Measurements from ENCODE around the gene DLEC1. TPM values are rescaled to one million over a fixed set of nuclear protein-coding genes. Genes with fewer than 3 reads are reported as not detected.

The DLEC1 gene
- total RNA-seq, 1 donor from 2014 or later, result 0.42 TPM

DNA sequence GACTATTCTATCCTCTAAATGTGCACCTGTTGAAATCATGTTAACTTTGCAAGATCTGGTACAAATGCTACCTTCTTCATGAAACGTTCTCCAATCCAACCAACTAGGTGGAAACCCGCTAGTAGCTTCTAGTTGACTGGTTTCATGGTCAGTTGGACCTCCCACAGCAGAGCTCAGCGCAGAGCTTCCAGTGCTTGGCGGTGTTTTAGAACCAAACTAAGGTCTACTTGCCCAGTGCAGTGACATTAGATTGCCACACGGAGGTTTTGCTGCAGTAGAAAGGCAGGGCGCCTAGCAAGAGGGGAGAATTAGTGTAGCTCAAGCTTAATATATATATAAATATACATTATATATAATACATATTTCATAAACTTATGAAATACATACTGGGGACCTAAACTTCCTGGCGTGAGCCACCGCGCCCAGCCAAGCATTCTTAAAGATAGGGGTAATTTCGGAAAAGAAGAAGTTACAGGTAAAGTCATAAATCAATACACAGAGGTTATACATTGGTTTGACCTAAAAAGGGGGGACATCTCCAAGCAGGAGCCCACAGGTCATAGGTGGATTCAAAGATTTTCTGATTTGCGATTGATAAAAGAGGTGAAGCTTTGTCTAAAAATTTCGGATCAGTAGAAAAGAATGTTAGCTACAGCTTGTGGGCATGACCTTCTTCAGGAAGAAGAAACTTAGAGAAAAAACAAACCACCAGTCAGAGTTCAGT lies 124.3 kb downstream of the DLEC1 start:
- DNase-seq, result no peak
- TF ChIP-seq, protein P1, sequence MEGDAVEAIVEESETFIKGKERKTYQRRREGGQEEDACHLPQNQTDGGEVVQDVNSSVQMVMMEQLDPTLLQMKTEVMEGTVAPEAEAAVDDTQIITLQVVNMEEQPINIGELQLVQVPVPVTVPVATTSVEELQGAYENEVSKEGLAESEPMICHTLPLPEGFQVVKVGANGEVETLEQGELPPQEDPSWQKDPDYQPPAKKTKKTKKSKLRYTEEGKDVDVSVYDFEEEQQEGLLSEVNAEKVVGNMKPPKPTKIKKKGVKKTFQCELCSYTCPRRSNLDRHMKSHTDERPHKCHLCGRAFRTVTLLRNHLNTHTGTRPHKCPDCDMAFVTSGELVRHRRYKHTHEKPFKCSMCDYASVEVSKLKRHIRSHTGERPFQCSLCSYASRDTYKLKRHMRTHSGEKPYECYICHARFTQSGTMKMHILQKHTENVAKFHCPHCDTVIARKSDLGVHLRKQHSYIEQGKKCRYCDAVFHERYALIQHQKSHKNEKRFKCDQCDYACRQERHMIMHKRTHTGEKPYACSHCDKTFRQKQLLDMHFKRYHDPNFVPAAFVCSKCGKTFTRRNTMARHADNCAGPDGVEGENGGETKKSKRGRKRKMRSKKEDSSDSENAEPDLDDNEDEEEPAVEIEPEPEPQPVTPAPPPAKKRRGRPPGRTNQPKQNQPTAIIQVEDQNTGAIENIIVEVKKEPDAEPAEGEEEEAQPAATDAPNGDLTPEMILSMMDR (IDR thresholded peaks at IDR 0.05; ENCODE audit: partially characterized antibody, unreplicated experiment), result no peak
- Mint-ChIP-seq H3K36me3 (ENCODE audit: unreplicated experiment) (no peaks in the 10 kb centered on the region), H3K4me1 (ENCODE audit: low read depth, unreplicated experiment) (peaks cover 15% of the 10 kb centered on the region), H3K27me3 (ENCODE audit: unreplicated experiment) (peaks cover 8% of the 10 kb centered on the region), H3K4me3 (ENCODE audit: unreplicated experiment) (peak overlapping the region; percentile 20), H3K9me3 (ENCODE audit: unreplicated experiment) (peaks cover 11% of the 10 kb centered on the region), H3K27ac (ENCODE audit: unreplicated experiment) (no peak overlapping the region)

DNA sequence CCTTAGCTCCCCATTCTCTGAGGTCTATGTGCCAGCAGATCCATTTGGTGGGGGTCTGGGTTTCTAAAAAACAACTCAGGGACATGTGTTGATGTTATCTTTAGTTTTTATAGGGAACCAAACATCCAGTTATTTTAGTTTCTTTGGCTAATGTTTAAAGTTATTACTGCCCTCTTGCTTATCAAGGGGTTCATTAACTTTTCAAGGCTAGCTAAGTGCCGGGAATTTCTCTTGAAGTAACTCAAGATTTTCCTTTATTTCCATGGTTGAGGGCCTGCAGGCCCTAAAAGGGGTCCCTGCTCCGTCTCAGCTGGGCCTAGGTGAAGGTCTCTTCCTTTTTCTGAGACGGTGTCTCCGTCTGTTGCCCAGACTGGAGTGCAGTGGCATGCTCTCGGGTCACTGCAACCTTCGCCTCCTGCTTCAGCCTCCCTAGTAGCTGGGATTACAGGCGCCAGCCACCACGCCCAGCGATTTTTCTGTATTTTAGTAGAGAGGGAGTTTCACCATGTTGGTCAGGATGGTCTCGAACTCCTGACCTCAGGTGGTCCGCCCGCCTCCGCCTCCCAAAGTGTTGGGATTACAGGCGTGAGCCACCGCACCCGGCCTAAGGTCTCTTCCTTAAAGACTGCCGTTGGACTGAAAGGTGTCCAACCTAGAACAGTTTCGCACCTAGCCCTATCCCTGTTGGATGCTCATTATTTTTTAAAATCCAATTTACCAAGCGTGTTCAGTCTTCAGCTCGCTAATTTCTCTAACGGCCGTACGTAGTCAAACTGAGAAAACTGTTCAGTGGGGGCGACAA lies 125.0 kb downstream of the DLEC1 start:
- peak overlapping the region; percentile 95 for H3K27ac Mint-ChIP-seq (ENCODE audit: unreplicated experiment)
- peaks cover 8% of the 10 kb centered on the region for H3K27me3 Mint-ChIP-seq (ENCODE audit: unreplicated experiment)
- peaks cover 18% of the 10 kb centered on the region for H3K4me1 Mint-ChIP-seq (ENCODE audit: low read depth, unreplicated experiment)
- TF ChIP-seq, protein P1 (IDR thresholded peaks at IDR 0.05; ENCODE audit: partially characterized antibody, unreplicated experiment), result no peak
- no peaks in the 10 kb centered on the region for H3K36me3 Mint-ChIP-seq (ENCODE audit: unreplicated experiment)
- peaks cover 11% of the 10 kb centered on the region for H3K9me3 Mint-ChIP-seq (ENCODE audit: unreplicated experiment)
- no peak for DNase-seq
- peak overlapping the region; percentile 91 for H3K4me3 Mint-ChIP-seq (ENCODE audit: unreplicated experiment)

DNA sequence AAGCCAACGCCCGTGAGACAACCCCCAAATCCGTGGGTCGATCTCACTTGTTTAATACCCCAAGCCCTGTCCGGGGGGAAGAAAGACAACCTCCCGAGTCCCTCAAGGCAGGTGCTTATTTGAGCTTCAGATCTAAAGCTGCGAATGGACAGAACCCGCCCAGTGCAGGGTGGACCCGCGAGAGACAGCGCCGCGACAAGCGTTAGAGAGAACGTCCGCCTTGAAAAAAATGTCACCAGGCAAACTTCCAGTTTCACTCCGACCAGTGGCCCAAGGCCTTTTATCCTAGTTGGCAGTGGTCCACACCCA lies 125.6 kb downstream of the DLEC1 start:
- peaks cover 11% of the 10 kb centered on the region for H3K9me3 Mint-ChIP-seq (ENCODE audit: unreplicated experiment)
- no peaks in the 10 kb centered on the region for H3K36me3 Mint-ChIP-seq (ENCODE audit: unreplicated experiment)
- peak overlapping the region; percentile 95 for H3K27ac Mint-ChIP-seq (ENCODE audit: unreplicated experiment)
- H3K27me3 Mint-ChIP-seq (ENCODE audit: unreplicated experiment), result peaks cover 8% of the 10 kb centered on the region
- H3K4me3 Mint-ChIP-seq (ENCODE audit: unreplicated experiment), result peak overlapping the region; percentile 91
- peaks cover 18% of the 10 kb centered on the region for H3K4me1 Mint-ChIP-seq (ENCODE audit: low read depth, unreplicated experiment)
- TF ChIP-seq, protein P1 (IDR thresholded peaks at IDR 0.05; ENCODE audit: partially characterized antibody, unreplicated experiment), result no peak
- no peak for DNase-seq

DNA sequence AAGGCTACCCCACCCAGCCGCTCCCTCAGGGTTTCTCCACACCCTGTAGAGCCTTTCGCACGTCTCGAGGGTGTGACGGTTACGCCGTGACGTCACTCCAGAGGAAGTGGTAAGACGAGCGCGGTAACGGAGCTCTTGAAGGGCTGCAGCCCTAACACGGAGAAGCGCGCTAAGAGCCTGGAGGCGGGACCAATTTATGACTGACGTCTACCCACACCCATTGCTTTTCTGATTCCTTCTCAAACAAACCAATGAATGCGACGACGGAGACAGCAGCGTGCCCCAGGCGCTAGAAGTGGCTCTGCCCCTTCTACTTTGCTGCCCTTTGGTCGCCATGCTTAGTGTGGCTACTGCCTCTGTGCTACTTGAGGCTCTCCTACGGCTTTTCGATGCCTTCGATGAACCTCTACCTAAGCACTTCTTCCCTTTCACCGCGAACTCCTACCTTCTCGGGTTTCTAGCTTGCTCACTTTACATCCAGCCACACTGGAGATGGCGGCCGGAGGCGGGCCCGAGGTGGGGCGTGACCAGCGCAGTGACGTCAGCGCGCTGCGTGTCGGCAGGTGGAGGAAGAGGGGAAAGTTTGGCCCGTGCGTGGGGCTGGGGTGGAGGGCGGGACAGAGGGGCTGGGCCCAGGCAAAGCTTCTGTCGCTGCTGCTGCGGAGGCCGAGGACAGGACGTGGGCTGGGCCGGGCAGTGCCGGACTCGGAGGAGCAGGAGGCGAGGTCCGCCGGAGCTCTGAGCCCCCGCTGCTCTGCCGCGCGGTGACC lies 126.1 kb downstream of the DLEC1 start, which contains the start of gene OXSR1:
Gene OXSR1, plus strand, starts transcription at position 586 of the 770 bp plus-strand sequence. CDS start 340 bp downstream, outside the sequence.
- peaks cover 11% of the 10 kb centered on the region for H3K9me3 Mint-ChIP-seq (ENCODE audit: unreplicated experiment)
- H3K27me3 Mint-ChIP-seq (ENCODE audit: unreplicated experiment), result peaks cover 8% of the 10 kb centered on the region
- peak within 1 kb of the TSS; percentile 97 for H3K27ac Mint-ChIP-seq (ENCODE audit: unreplicated experiment)
- no peaks in the 10 kb centered on the region for H3K36me3 Mint-ChIP-seq (ENCODE audit: unreplicated experiment)
- TF ChIP-seq, protein P1 (IDR thresholded peaks at IDR 0.05; ENCODE audit: partially characterized antibody, unreplicated experiment), result no peak
- H3K4me3 Mint-ChIP-seq (ENCODE audit: unreplicated experiment), result peak within 1 kb of the TSS; percentile 91
- DNase-seq, result peak; percentile 94
- H3K4me1 Mint-ChIP-seq (ENCODE audit: low read depth, unreplicated experiment), result peaks cover 18% of the 10 kb centered on the region

Data from glutamatergic neuron (in vitro differentiated cells).